K562 (cell line): ENCODE measurements around the gene XRN1. TPM values are rescaled to one million over a fixed set of nuclear protein-coding genes. Genes with fewer than 3 reads are reported as not detected.

ENCODE experiments used
- ATAC-seq: fragments of 200-7000 bp; cut with Tn5 transposase; 3 replicates; pipeline ENCODE4 v1.9.1; 2020; ENCODE audit warnings: moderate library complexity
- BruUV-seq: library from RNA; stranded (reverse); fragments of 400-500 nt; replicated peaks from 2 replicates; lab custom pipeline; 2021; lab: Mats Ljungman, UMichigan
- CTCF ChIA-PET: fragments of 300-600 bp; formaldehyde crosslinking; extraction: SDS; loops from one replicate; lab custom pipeline; 2021; ENCODE audit warnings: low intra/inter-chr PET ratio; lab: Yijun Ruan, JAX
- POLR2A ChIA-PET: fragments of 300-600, 350-650 bp; sonication (Branson Sonifier 250); formaldehyde crosslinking; extraction: SDS; loops from one replicate; lab custom pipeline; 2021; ENCODE audit warnings: antibody characterized with exemption, inconsistent platforms; lab: Yijun Ruan, JAX
- DNase-seq, 4 experiments: peaks; one replicate each; pipeline versions ENCODE4 v3.0.0 to v3.0.0-alpha.2; 2011 to 2018; ENCODE audit warnings: low spot score in 3 of 4, mixed read lengths in 3 of 4; ENCODE audit errors: extremely low read depth in 1 of 4
- FAIRE-seq: peaks from 2 replicates; lab custom pipeline; 2011; peaks lifted over from hg19 to GRCh38; lab: Jason Lieb, UNC
- H2AFZ ChIP-seq: 2 replicates; pipeline ENCODE4 v1.6.0; 2011; ENCODE audit warnings: low read depth, low read length, control low read depth, inconsistent platforms
- H3K27ac ChIP-seq: fragments of 200-600 bp; 3 replicates; pipeline ENCODE4 v1.8.0; 2011; ENCODE audit warnings: low read depth, mild to moderate bottlenecking, control low read depth, inconsistent platforms, low read length, moderate library complexity, mixed read lengths; ENCODE audit errors: extremely low read depth
- H3K27me3 ChIP-seq, 2 experiments: fragments of 300-600 bp in 1 of 2; 2 replicates in 1 of 2; 3 replicates in 1 of 2; pipeline versions ENCODE4 v1.6.0 to v1.8.0; 2011; ENCODE audit warnings: inconsistent platforms in 2 of 2, low read length in 2 of 2, mild to moderate bottlenecking in 1 of 2, mixed read lengths in 1 of 2, moderate library complexity in 1 of 2; ENCODE audit not compliant: control insufficient read depth in 2 of 2, insufficient read depth in 2 of 2
- H3K36me3 ChIP-seq: fragments of 300-600 bp; 3 replicates; pipeline ENCODE4 v1.8.0; 2011; ENCODE audit warnings: mild to moderate bottlenecking, low read length, inconsistent platforms; ENCODE audit not compliant: control insufficient read depth, insufficient read depth
- H3K4me1 ChIP-seq, 2 experiments: fragments of 200-600 bp in 1 of 2; replicated peaks in 1 of 2; 2 replicates in 1 of 2; 3 replicates in 1 of 2; pipeline versions ENCODE4 v1.5.1 to v1.8.0; 2011; ENCODE audit warnings: inconsistent platforms in 2 of 2, low read length in 2 of 2, mild to moderate bottlenecking in 1 of 2, mixed read lengths in 1 of 2, moderate library complexity in 1 of 2; ENCODE audit not compliant: control insufficient read depth in 2 of 2, insufficient read depth in 2 of 2
- H3K4me2 ChIP-seq: 2 replicates; pipeline ENCODE4 v1.6.1; 2011; ENCODE audit warnings: low read length, control low read depth, inconsistent platforms, mixed read lengths; ENCODE audit not compliant: insufficient read depth
- H3K4me3 ChIP-seq: fragments of 200-600 bp; sonication (generic), shearing (Covaris generic); 2 replicates; pipeline ENCODE4 v1.5.1; 2016; ENCODE audit warnings: control low read depth, inconsistent platforms
- H3K79me2 ChIP-seq: fragments of 200-600 bp; 3 replicates; pipeline ENCODE4 v1.8.0; 2011; ENCODE audit warnings: low read length, inconsistent platforms; ENCODE audit not compliant: control insufficient read depth, insufficient read depth
- H3K9ac ChIP-seq, 2 experiments: 2 replicates each; pipeline versions ENCODE4 v1.6.0 to v1.6.1; 2011; ENCODE audit warnings: low read depth in 2 of 2, low read length in 2 of 2, control low read depth in 1 of 2, inconsistent platforms in 1 of 2, mild to moderate bottlenecking in 1 of 2, mixed read lengths in 1 of 2; ENCODE audit not compliant: insufficient read depth in 1 of 2
- H3K9me1 ChIP-seq: one replicate; pipeline ENCODE4 v1.6.0; 2011; ENCODE audit warnings: inconsistent platforms, mild to moderate bottlenecking, low read length, moderate library complexity; ENCODE audit not compliant: control insufficient read depth, insufficient read depth
- H3K9me3 ChIP-seq: replicated peaks from 2 replicates; pipeline ENCODE4 v1.5.1; 2011; ENCODE audit warnings: low read depth, low read length, inconsistent platforms; ENCODE audit not compliant: control insufficient read depth, insufficient read depth
- H4K20me1 ChIP-seq: replicated peaks from 2 replicates; pipeline ENCODE4 v1.6.1; 2011; ENCODE audit warnings: low read length, inconsistent platforms, mixed read lengths; ENCODE audit not compliant: control insufficient read depth, insufficient read depth
- ARID3B ChIP-seq: fragments of 250-450 bp; sonication (Bioruptor Pico); IDR thresholded peaks from 2 replicates; pipeline ENCODE4 v1.4.0; 2020; ENCODE audit warnings: borderline replicate concordance
- CGGBP1 ChIP-seq: fragments of 250-450 bp; sonication (Bioruptor Pico); IDR thresholded peaks from 2 replicates; pipeline ENCODE4 v1.9.0; 2021; ENCODE audit warnings: mild to moderate bottlenecking
- HMG20A ChIP-seq: fragments of 450-650 bp; formaldehyde crosslinking; conservative IDR thresholded peaks from 2 replicates; pipeline ENCODE4 v1.4.0; 2020; ENCODE audit warnings: mild to moderate bottlenecking, mixed read lengths
- HNRNPUL1 ChIP-seq: fragments of 200-400 bp; formaldehyde crosslinking; IDR thresholded peaks from 2 replicates; pipeline ENCODE4 v1.6.1; 2017; ENCODE audit warnings: low read length
- NR2C1 ChIP-seq, 2 experiments: fragments of 450-650 bp; IDR thresholded peaks; 2 replicates each; pipeline ENCODE4 v1.6.1; 2017; ENCODE audit warnings: mild to moderate bottlenecking in 2 of 2, antibody characterized with exemption in 1 of 2, inconsistent platforms in 1 of 2, missing compliant biosample characterization in 1 of 2, missing genetic modification characterization in 1 of 2
- RBFOX2 ChIP-seq: fragments of 200-400 bp; formaldehyde crosslinking; IDR thresholded peaks from 2 replicates; pipeline ENCODE4 v1.6.1; 2017; ENCODE audit warnings: low read depth, mild to moderate bottlenecking, low read length, moderate library complexity
- TGIF2 ChIP-seq: sonication (generic); formaldehyde crosslinking; IDR thresholded peaks from 2 replicates; pipeline ENCODE4 v1.8.1; 2022; ENCODE audit warnings: mild to moderate bottlenecking, missing genetic modification reagents, moderate library complexity
- ZNF146 ChIP-seq: IDR thresholded peaks from one replicate; pipeline ENCODE4 v1.6.1; 2018; ENCODE audit warnings: missing compliant biosample characterization; ENCODE audit not compliant: unreplicated experiment
- ZNF232 ChIP-seq: sonication (generic); formaldehyde crosslinking; IDR thresholded peaks from 2 replicates; pipeline ENCODE4 v1.8.0; 2022; ENCODE audit warnings: mild to moderate bottlenecking, missing genetic modification reagents
- ZNF445 ChIP-seq: fragments of 250-450 bp; sonication (Bioruptor Pico); IDR thresholded peaks from 2 replicates; pipeline ENCODE4 v1.4.0; 2020; ENCODE audit warnings: low read depth, mild to moderate bottlenecking, moderate library complexity
- WGBS: fragments of 100-300 bp; shearing (Covaris generic); methylation state at CpG from one replicate; pipeline ENCODE4 v1.1.6; 2016; ENCODE audit warnings: low coverage, mixed read lengths; ENCODE audit not compliant: insufficient coverage; ENCODE audit errors: missing lambda C conversion rate; 5-methylcytosine and 5-hydroxymethylcytosine counted together
- in situ Hi-C: fragments of 300-500 bp; cut with MboI; formaldehyde crosslinking; loops from 4 replicates; pipeline ENCODE4 v1.15.0; 2018; ENCODE audit warnings: inconsistent platforms, mixed read lengths
- intact Hi-C: fragments of 100-400 bp; cut with micrococcal nuclease; formaldehyde crosslinking; loops from 2 replicates; pipeline ENCODE4 v1.14.2; 2022
- polyA plus RNA-seq, 8 experiments: library from polyadenylated mRNA; depleted of rRNA in 4 of 8; stranded (reverse) in 5 of 8; unstranded in 3 of 8; fragments of >200 nt; fragmentation: Nextera tagmentation in 2 of 8; fragmentation: Illumina TruSeq in 1 of 8; extraction: Ambion mirVana in 2 of 8; extraction: Trizol in 1 of 8; gene quantifications; 2 replicates each; pipeline versions ENCODE4 v1.2.1 to v1.2.3, GENCODE V29; 2011 to 2014; ENCODE audit warnings: inconsistent platforms in 1 of 8, missing spikeins in 1 of 8
- total RNA-seq, 7 experiments: library from RNA; depleted of rRNA in 6 of 7; stranded (reverse); fragments of >200 nt in 6 of 7; fragmentation: Illumina TruSeq in 2 of 7; extraction: Trizol in 2 of 7; gene quantifications; 2 replicates each; pipeline versions ENCODE4 v1.2.1 to v1.2.3, GENCODE V29; 2011 to 2021; ENCODE audit warnings: low replicate concordance in 1 of 7

The XRN1 gene
- total and polyA plus RNA-seq, 9 of the 15 experiments (the other 6 are each of a cell fraction or from before 2014, with no cell fraction given) = 3.1 to 28.4 (median 17.2) TPM

- TF ChIP-seq NR2C1 (IDR thresholded peaks at IDR 0.05) (no peak), NR2C1 (tag; IDR thresholded peaks at IDR 0.05) (peak; percentile 47; the same call in 1 of the 2 replicates), CGGBP1 (CRISPR knock-in tag) (no peak)
- Histone ChIP-seq H2AFZ (no peak overlapping the region), H3K9me3 (no peaks in the 10 kb centered on the region), H3K36me3 (peaks cover 54% of the 10 kb centered on the region), H3K27ac (no peak overlapping the region), H4K20me1 (no peaks in the 10 kb centered on the region), H3K9me1 (no peaks in the 10 kb centered on the region), H3K4me2 (no peak overlapping the region), H3K4me1 (no peaks in the 10 kb centered on the region; a peak in 1 of 5 replicates), H3K4me3 (no peak overlapping the region), H3K9ac (no peak overlapping the region), H3K79me2 (no peaks in the 10 kb centered on the region), H3K27me3 (no peaks in the 10 kb centered on the region)
- FAIRE-seq (peak; percentile 59), DNase-seq (peak in 1 of 4 experiments; percentile 15), ATAC-seq (peak; percentile 32; the same call in 1 of the 3 replicates)
- in situ Hi-C loops (no loop called here), intact Hi-C loops (no loop called here)
- no TSS peak for BruUV-seq
- 17% methylated on average over 4 of the region's 4 CpGs for WGBS
- ChIA-PET POLR2A (interaction anchor here (0.6 kb wide), 2 partner anchors 22 to 834 kb away, joined by 3 read pairs; no protein-coding TSS in a partner anchor), CTCF (no interaction called here)
Measured at GRCh38 chr3:142394921-142395622, 52.8 kb downstream of the XRN1 start.

GRCh38 chr3:142385078-142385477 lies 62.8 kb downstream of the XRN1 start:
- Histone ChIP-seq H3K36me3 (peaks cover 49% of the 10 kb centered on the region), H3K27me3 (no peaks in the 10 kb centered on the region)
- no peak for TF ChIP-seq TGIF2 (CRISPR knock-in tag)
- TF ChIP-seq HMG20A = no peak
- no peak for TF ChIP-seq HNRNPUL1
- peak; percentile 49 for TF ChIP-seq ZNF146 (CRISPR knock-in tag)
- TF ChIP-seq RBFOX2 = no peak
- no peak for TF ChIP-seq ARID3B (CRISPR knock-in tag)
- no peak for TF ChIP-seq ZNF232 (CRISPR knock-in tag)
- no peak for TF ChIP-seq ZNF445 (CRISPR knock-in tag)
- TF ChIP-seq, all 486 proteins: peak for 1
- no peak overlapping the region for H3K27ac ChIP-seq
- H3K9me1 ChIP-seq = no peaks in the 10 kb centered on the region
- no peak for FAIRE-seq
- in situ Hi-C loops (no loop called here), intact Hi-C loops (no loop called here)
- H3K4me1 ChIP-seq = no peaks in the 10 kb centered on the region
- no peaks in the 10 kb centered on the region for H4K20me1 ChIP-seq
- H3K79me2 ChIP-seq = no peaks in the 10 kb centered on the region
- DNase-seq = no peak
- BruUV-seq = no TSS peak
- H2AFZ ChIP-seq = no peak overlapping the region
- H3K9me3 ChIP-seq = 0 out of 2 replicates have a peak, but pooled peaks cover 2% of the 10 kb centered on the region
- no peak overlapping the region for H3K4me2 ChIP-seq
- WGBS = 100% methylated on average over 2 of the region's 2 CpGs
- no peak overlapping the region for H3K4me3 ChIP-seq
- CTCF ChIA-PET = no interaction called here
- POLR2A ChIA-PET = no interaction called here
- H3K9ac ChIP-seq = no peak overlapping the region
- ATAC-seq = no peak
